K562 (cell line): ENCODE measurements around the gene CUTA. TPM values are rescaled to one million over a fixed set of nuclear protein-coding genes. Genes with fewer than 3 reads are reported as not detected.

Source experiments
- ARID2 ChIP-seq: fragments of 450-650 bp; IDR thresholded peaks from 2 replicates; pipeline ENCODE4 v1.6.1; 2017; ENCODE audit warnings: antibody characterized with exemption, mild to moderate bottlenecking
- ATF7 ChIP-seq: fragments of 450-650 bp; IDR thresholded peaks from 2 replicates; pipeline ENCODE4 v1.7.1; 2014; ENCODE audit warnings: mild to moderate bottlenecking, moderate library complexity
- BCL6 ChIP-seq: fragments of 250-450 bp; sonication (Bioruptor Pico); IDR thresholded peaks from 2 replicates; pipeline ENCODE4 v1.4.0; 2020
- CHD4 ChIP-seq: fragments of 200-600 bp; sonication (generic); IDR thresholded peaks from 3 replicates; pipeline ENCODE4 v1.6.1; 2012; ENCODE audit warnings: low read depth, mild to moderate bottlenecking, mixed read lengths, low read length, inconsistent platforms; ENCODE audit not compliant: insufficient read depth, insufficient replicate concordance, poor library complexity, severe bottlenecking
- COPS2 ChIP-seq: fragments of 450-650 bp; conservative IDR thresholded peaks from 2 replicates; pipeline ENCODE4 v1.6.1; 2016; ENCODE audit warnings: mild to moderate bottlenecking, moderate library complexity
- ETV6 ChIP-seq, 3 experiments: fragments of 150-350 bp in 1 of 3; sonication (generic) in 1 of 3; formaldehyde crosslinking in 1 of 3; IDR thresholded peaks; 2 replicates each; pipeline versions ENCODE4 v1.6.1 to v1.8.0; 2014 to 2022; ENCODE audit warnings: borderline replicate concordance in 2 of 3, low read depth in 2 of 3, antibody characterized with exemption in 1 of 3, low read length in 1 of 3, mild to moderate bottlenecking in 1 of 3, missing genetic modification reagents in 1 of 3
- FOXA3 ChIP-seq, 2 experiments: fragments of 450-650 bp in 1 of 2; sonication (generic) in 1 of 2; formaldehyde crosslinking; IDR thresholded peaks in 1 of 2; conservative IDR thresholded peaks in 1 of 2; 2 replicates each; pipeline versions ENCODE4 v1.4.0 to v1.8.0; 2020 to 2022; ENCODE audit warnings: mild to moderate bottlenecking in 2 of 2, missing genetic modification reagents in 1 of 2
- FOXK1 ChIP-seq: sonication (generic); formaldehyde crosslinking; IDR thresholded peaks from 2 replicates; pipeline ENCODE4 v1.8.0; 2022; ENCODE audit warnings: missing genetic modification reagents, mild to moderate bottlenecking, borderline replicate concordance
- LCOR ChIP-seq: sonication (generic); formaldehyde crosslinking; IDR thresholded peaks from 2 replicates; pipeline ENCODE4 v1.8.0; 2022; ENCODE audit warnings: mild to moderate bottlenecking, missing genetic modification reagents
- MAZ ChIP-seq, 2 experiments: fragments of 450-650 bp in 1 of 2; sonication (generic) in 1 of 2; formaldehyde crosslinking; IDR thresholded peaks in 1 of 2; conservative IDR thresholded peaks in 1 of 2; 2 replicates each; pipeline versions ENCODE4 v1.4.0 to v1.5.0; 2020; ENCODE audit warnings: mild to moderate bottlenecking in 1 of 2, missing genetic modification reagents in 1 of 2
- MTA3 ChIP-seq: fragments of 450-650 bp; formaldehyde crosslinking; IDR thresholded peaks from 2 replicates; pipeline ENCODE4 v1.6.1; 2017; ENCODE audit warnings: mild to moderate bottlenecking, borderline replicate concordance
- NCOA6 ChIP-seq: fragments of 450-650 bp; IDR thresholded peaks from 2 replicates; pipeline ENCODE4 v1.6.1; 2017; ENCODE audit warnings: mild to moderate bottlenecking
- NR2F6 ChIP-seq: fragments of 450-650 bp; formaldehyde crosslinking; IDR thresholded peaks from 2 replicates; pipeline ENCODE4 v1.4.0; 2020; ENCODE audit warnings: mild to moderate bottlenecking
- PHF20 ChIP-seq: fragments of 450-650 bp; IDR thresholded peaks from 2 replicates; pipeline ENCODE4 v1.6.1; 2018; ENCODE audit not compliant: partially characterized antibody
- POLR2B ChIP-seq: fragments of 450-650 bp; IDR thresholded peaks from 2 replicates; pipeline ENCODE4 v1.6.1; 2018; ENCODE audit warnings: low read depth; ENCODE audit not compliant: partially characterized antibody
- PRPF4 ChIP-seq: fragments of 200-400 bp; formaldehyde crosslinking; IDR thresholded peaks from one replicate; pipeline ENCODE4 v1.6.1; 2017; ENCODE audit warnings: low read length, low read depth, mild to moderate bottlenecking; ENCODE audit not compliant: insufficient read depth, poor library complexity, severe bottlenecking
- SMARCB1 ChIP-seq: IDR thresholded peaks from 2 replicates; pipeline ENCODE4 v1.6.1; 2011; ENCODE audit warnings: improper control_type of control experiment, low read depth; ENCODE audit not compliant: insufficient read length
- SMARCC2 ChIP-seq: fragments of 450-650 bp; IDR thresholded peaks from 2 replicates; pipeline ENCODE4 v1.6.1; 2017; ENCODE audit warnings: antibody characterized with exemption, moderate library complexity, mild to moderate bottlenecking, low read depth
- STAG1 ChIP-seq: sonication (generic); formaldehyde crosslinking; IDR thresholded peaks from 2 replicates; pipeline ENCODE4 v1.5.0; 2020; ENCODE audit warnings: missing genetic modification reagents, borderline replicate concordance
- TAF1 ChIP-seq: IDR thresholded peaks from 2 replicates; pipeline ENCODE4 v1.6.1; 2011; ENCODE audit warnings: mild to moderate bottlenecking, low read length, moderate library complexity; ENCODE audit not compliant: insufficient read depth, control insufficient read depth, severe bottlenecking; ENCODE audit errors: extremely low read depth
- ZBTB17 ChIP-seq: fragments of 450-650 bp; formaldehyde crosslinking; IDR thresholded peaks from 2 replicates; pipeline ENCODE4 v1.4.0; 2020; ENCODE audit warnings: mild to moderate bottlenecking
- ZNF146 ChIP-seq: IDR thresholded peaks from one replicate; pipeline ENCODE4 v1.6.1; 2018; ENCODE audit warnings: missing compliant biosample characterization; ENCODE audit not compliant: unreplicated experiment
- ZNF41 ChIP-seq: fragments of 250-450 bp; sonication (Bioruptor Pico); conservative IDR thresholded peaks from 2 replicates; pipeline ENCODE4 v1.4.0; 2020; ENCODE audit warnings: mild to moderate bottlenecking
- ZNF561 ChIP-seq: fragments of 450-650 bp; formaldehyde crosslinking; conservative IDR thresholded peaks from 2 replicates; pipeline ENCODE4 v1.4.0; 2020; ENCODE audit warnings: mild to moderate bottlenecking, moderate library complexity
- ZNF644 ChIP-seq: fragments of 200-800 bp; sonication (Bioruptor generic); IDR thresholded peaks from 2 replicates; pipeline ENCODE4 v1.6.1; 2016; ENCODE audit warnings: low read depth, missing genetic modification characterization, missing compliant biosample characterization
- polyA plus RNA-seq, 8 experiments: library from polyadenylated mRNA; depleted of rRNA in 4 of 8; stranded (reverse) in 5 of 8; unstranded in 3 of 8; fragments of >200 nt; fragmentation: Nextera tagmentation in 2 of 8; fragmentation: Illumina TruSeq in 1 of 8; extraction: Ambion mirVana in 2 of 8; extraction: Trizol in 1 of 8; gene quantifications; 2 replicates each; pipeline versions ENCODE4 v1.2.1 to v1.2.3, GENCODE V29; 2011 to 2014; ENCODE audit warnings: inconsistent platforms in 1 of 8, missing spikeins in 1 of 8
- total RNA-seq, 7 experiments: library from RNA; depleted of rRNA in 6 of 7; stranded (reverse); fragments of >200 nt in 6 of 7; fragmentation: Illumina TruSeq in 2 of 7; extraction: Trizol in 2 of 7; gene quantifications; 2 replicates each; pipeline versions ENCODE4 v1.2.1 to v1.2.3, GENCODE V29; 2011 to 2021; ENCODE audit warnings: low replicate concordance in 1 of 7
- TF ChIP-seq, protein P1 (sequence below): conservative IDR thresholded peaks from 2 replicates; pipeline ENCODE4 v1.6.1; 2011; ENCODE audit warnings: low read depth, mild to moderate bottlenecking, low read length; ENCODE audit not compliant: control insufficient read depth

CUTA gene
- total and polyA plus RNA-seq, 9 of the 15 experiments (the other 6 are each of a cell fraction or from before 2014, with no cell fraction given) = 166 to 682 (median 310) TPM

DNA sequence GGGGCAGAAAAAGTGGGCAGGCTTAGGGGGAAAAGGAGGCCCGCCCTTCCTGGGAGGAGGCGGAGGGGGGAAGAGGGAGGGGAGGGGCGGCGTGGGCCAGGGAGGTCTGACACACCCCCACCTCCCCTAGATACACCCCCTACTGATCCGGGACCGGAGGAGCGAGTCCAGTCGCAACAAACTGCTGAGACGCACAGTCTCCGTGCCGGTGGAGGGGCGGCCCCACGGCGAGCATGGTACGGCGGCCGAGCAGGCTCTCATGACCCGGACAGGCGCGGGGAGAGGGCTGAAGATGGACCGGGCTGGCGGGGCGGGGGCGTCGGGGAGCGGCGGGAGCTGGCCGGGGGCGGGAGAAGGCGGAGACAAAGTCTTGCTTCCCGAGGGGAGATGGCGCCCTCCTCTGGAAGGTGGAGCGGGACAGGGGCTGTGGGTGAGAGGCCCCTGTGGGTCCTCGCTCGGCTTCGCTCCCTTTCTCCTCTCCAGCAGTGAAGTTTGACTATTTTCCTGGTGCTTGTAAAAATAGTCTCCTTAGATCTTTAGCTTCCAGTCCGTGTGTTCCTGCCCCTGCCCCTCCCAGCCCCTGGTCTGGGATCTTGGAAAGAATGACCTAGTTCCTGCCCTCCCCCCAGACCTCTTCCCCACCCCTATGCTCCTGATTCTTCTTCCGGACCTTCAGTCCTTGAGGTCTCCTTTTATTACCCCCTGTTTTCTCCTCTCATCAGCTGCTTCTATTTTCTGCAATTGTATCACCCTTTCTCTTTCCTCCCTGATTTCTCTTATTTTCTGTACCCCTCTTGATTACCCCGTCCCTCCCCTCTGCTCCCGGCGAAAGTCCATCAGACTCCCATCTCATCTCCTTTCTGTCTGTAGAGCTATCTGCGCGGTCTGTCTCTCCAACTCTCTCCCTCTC, 8.0 kb upstream of the CUTA start (continued):
- TF ChIP-seq MAZ (CRISPR knock-in tag; conservative IDR thresholded peaks at IDR 0.05 in 1 of 2, IDR thresholded peaks at IDR 0.05 in 1 of 2) (peak; percentile 94 to 99), TAF1 (peak; percentile 60), LCOR (CRISPR knock-in tag) (0 out of 2 replicates have a peak, but pooled peaks have one; percentile 60), FOXA3 (CRISPR knock-in tag; conservative IDR thresholded peaks at IDR 0.05 in 1 of 2, IDR thresholded peaks at IDR 0.05 in 1 of 2) (peak in 1 of 2 experiments; percentile 67; a peak in 1 of 4 replicates), NCOA6 (no peak), ZNF146 (CRISPR knock-in tag) (no peak), CHD4 (peak; percentile 1), ZBTB17 (CRISPR knock-in tag) (no peak), POLR2B (no peak), PRPF4 (no peak), COPS2 (no peak), PHF20 (no peak), ARID2 (no peak), STAG1 (CRISPR knock-in tag) (no peak), BCL6 (no peak), FOXK1 (CRISPR knock-in tag) (no peak), ZNF644 (tag) (no peak), SMARCC2 (no peak), SMARCB1 (no peak), ETV6 (IDR thresholded peaks at IDR 0.05; ENCODE audit: borderline replicate concordance in 1 of 2, low read depth in 2 of 2, low read length in 1 of 2) (no peak), ETV6 (CRISPR knock-in tag; IDR thresholded peaks at IDR 0.05; ENCODE audit: borderline replicate concordance) (peak; percentile 86; the same call in 1 of the 2 replicates), MTA3 (peak; percentile 93; the same call in 1 of the 2 replicates), ZNF41 (no peak), ZNF561 (CRISPR knock-in tag) (no peak), ATF7 (0 out of 2 replicates have a peak, but pooled peaks have one; percentile 9), NR2F6 (CRISPR knock-in tag) (no peak)
- TF ChIP-seq, protein P1, sequence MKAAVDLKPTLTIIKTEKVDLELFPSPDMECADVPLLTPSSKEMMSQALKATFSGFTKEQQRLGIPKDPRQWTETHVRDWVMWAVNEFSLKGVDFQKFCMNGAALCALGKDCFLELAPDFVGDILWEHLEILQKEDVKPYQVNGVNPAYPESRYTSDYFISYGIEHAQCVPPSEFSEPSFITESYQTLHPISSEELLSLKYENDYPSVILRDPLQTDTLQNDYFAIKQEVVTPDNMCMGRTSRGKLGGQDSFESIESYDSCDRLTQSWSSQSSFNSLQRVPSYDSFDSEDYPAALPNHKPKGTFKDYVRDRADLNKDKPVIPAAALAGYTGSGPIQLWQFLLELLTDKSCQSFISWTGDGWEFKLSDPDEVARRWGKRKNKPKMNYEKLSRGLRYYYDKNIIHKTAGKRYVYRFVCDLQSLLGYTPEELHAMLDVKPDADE = peak; percentile 83
